Ovary (tissue), 9 donors: ENCODE data around the gene TRAF3. TPM values are rescaled to one million over a fixed set of nuclear protein-coding genes. Genes with fewer than 3 reads are reported as not detected.
"Not testable (repeated sequence)": the region's sequence is repeated elsewhere in the genome, so short reads cannot be mapped to it uniquely, and the experiment has no call there.

Experiments
- DNase-seq, 5 donors: peaks; one replicate each; pipeline ENCODE4 v3.0.0-alpha.2; 2019 to 2020
- H3K27ac ChIP-seq, 2 donors: fragments of 200-600 bp; one replicate each; pipeline versions ENCODE4 v1.5.1 to v1.8.0; 2019 to 2022
- H3K27me3 ChIP-seq: fragments of 200-600 bp; one replicate; pipeline ENCODE4 v1.8.0; 2022
- H3K36me3 ChIP-seq: fragments of 200-600 bp; sonication (generic); one replicate; pipeline ENCODE4 v1.5.1; 2019
- H3K4me1 ChIP-seq: one replicate; pipeline ENCODE4 v1.8.1; 2013; ENCODE audit warnings: mild to moderate bottlenecking, moderate library complexity; ENCODE audit not compliant: insufficient read depth
- H3K4me3 ChIP-seq: fragments of 200-600 bp; sonication (generic); one replicate; pipeline ENCODE4 v1.5.1; 2017
- H3K9me3 ChIP-seq, 2 donors: fragments of 200-600 bp in 1 of 2; sonication (generic) in 1 of 2; one replicate each; pipeline versions ENCODE4 v1.5.1 to v1.8.1; 2013 to 2019; ENCODE audit warnings: mild to moderate bottlenecking in 1 of 2, moderate library complexity in 1 of 2
- CTCF ChIP-seq, 3 donors: fragments of 450-650 bp in 2 of 3; fragments of 200-600 bp in 1 of 3; IDR thresholded peaks; one replicate each; pipeline versions ENCODE4 v1.5.1 to v1.8.0; 2016 to 2022; ENCODE audit warnings: antibody characterized with exemption in 3 of 3, mild to moderate bottlenecking in 1 of 3
- EP300 ChIP-seq: sonication (generic); formaldehyde crosslinking; IDR thresholded peaks from one replicate; pipeline ENCODE4 v1.6.1; 2017; ENCODE audit warnings: antibody characterized with exemption
- POLR2A ChIP-seq: fragments of 450-650 bp; IDR thresholded peaks from one replicate; pipeline ENCODE4 v1.6.1; 2017; ENCODE audit warnings: antibody characterized with exemption, mild to moderate bottlenecking, moderate library complexity
- WGBS, 3 donors: extraction: QIAGEN DNeasy Blood & Tissue Kit in 1 of 3; methylation state at CpG; one replicate each; pipeline versions ENCODE4 v1.1.5 to v1.1.7; 2013 to 2017; 5-methylcytosine and 5-hydroxymethylcytosine counted together
- intact Hi-C, 4 donors: fragments of 100-400 bp; cut with DNase I; formaldehyde crosslinking; loops; one replicate each; pipeline versions ENCODE4 v1.11.0 to v1.15.1; 2022 to 2023
- polyA plus RNA-seq, 2 donors: library from polyadenylated mRNA; stranded (reverse); fragments of 200-250 nt in 1 of 2; fragments of 350-450 nt in 1 of 2; fragmentation: Illumina TruSeq in 1 of 2; extraction: RNeasy Lipid Tissue Mini Kit (QIAGEN cat#74804) in 1 of 2; gene quantifications; one replicate each; pipeline ENCODE4 v1.2.3, GENCODE V29; 2013 to 2014
- total RNA-seq, 7 donors: library from RNA; depleted of rRNA in 2 of 7; stranded (reverse); fragments of >200 nt in 2 of 7; fragmentation: NEBNext Ultra II Directional in 3 of 7; extraction: Animal tissue kit (Norgen Biotek cat#: 25700) in 3 of 7; gene quantifications; one replicate each; pipeline versions ENCODE4 v1.1.0 to v1.2.4, GENCODE V29; 2016 to 2023
- donor health status: DM: no; HTN: no; CAD: no; lungs with moderate emphysema.
- donor health status: DM: no; HTN: no; CAD: no.
- donor health status: Bipolar disorder and iron deficiency.
- donor health status: DM: yes; HTN: yes; CAD: no.
- donor health status: DM: no; HTN: no; CAD: no.
- donor health status: DM: yes; HTN: yes; CAD: no.

TRAF3 gene
- total and polyA plus RNA-seq, 9 donors: 2.9 to 17.0 (median 11.4) TPM

- Histone ChIP-seq H3K27ac (no peak overlapping the region), H3K36me3 (no peaks in the 10 kb centered on the region), H3K4me3 (no peak overlapping the region), H3K9me3 (no peaks in the 10 kb centered on the region), H3K4me1 (no peaks in the 10 kb centered on the region), H3K27me3 (no peaks in the 10 kb centered on the region)
- no peak for DNase-seq
- intact Hi-C loops: no loop called here
- 93 to 94% (median 94%) methylated on average over 5 of the region's 5 CpGs for WGBS, 3 donors
- TF ChIP-seq CTCF (IDR thresholded peaks at IDR 0.05) (no peak), EP300 (no peak), POLR2A (no peak)
Observed at GRCh38 chr14:102835959-102836358, 58.7 kb downstream of the TRAF3 start.

GRCh38 chr14:102837120-102837519, 59.9 kb downstream of the TRAF3 start:
- H3K36me3 ChIP-seq, H3K4me1 ChIP-seq, H3K27ac ChIP-seq, H3K4me3 ChIP-seq, H3K9me3 ChIP-seq, H3K27me3 ChIP-seq, intact Hi-C loops, DNase-seq: not testable (repeated sequence)
- WGBS, 3 donors: 90 to 96% (median 95%) methylated on average over 5 of the region's 5 CpGs

- Histone ChIP-seq H3K4me3 (no peak overlapping the region), H3K9me3 (no peaks in the 10 kb centered on the region), H3K27me3 (no peaks in the 10 kb centered on the region), H3K4me1 (no peaks in the 10 kb centered on the region), H3K27ac (no peak overlapping the region), H3K36me3 (no peaks in the 10 kb centered on the region)
- DNase-seq: no peak
- 79 to 82% (median 80%) methylated on average over 4 of the region's 4 CpGs for WGBS, 3 donors
- intact Hi-C loops: no loop called here
- TF ChIP-seq CTCF (IDR thresholded peaks at IDR 0.05) (no peak), EP300 (no peak), POLR2A (no peak)
Observed at GRCh38 chr14:102838501-102838900, 61.3 kb downstream of the TRAF3 start.

GRCh38 chr14:102840115-102840514, 62.9 kb downstream of the TRAF3 start:
- TF ChIP-seq EP300 (no peak), CTCF (IDR thresholded peaks at IDR 0.05) (no peak), POLR2A (no peak)
- DNase-seq: no peak
- WGBS, 3 donors: 90 to 92% (median 91%) methylated on average over 3 of the region's 3 CpGs
- no peak overlapping the region for H3K4me3 ChIP-seq
- H3K27ac ChIP-seq: no peak overlapping the region
- no peaks in the 10 kb centered on the region for H3K36me3 ChIP-seq
- H3K27me3 ChIP-seq: no peaks in the 10 kb centered on the region
- no peaks in the 10 kb centered on the region for H3K9me3 ChIP-seq
- intact Hi-C loops: no loop called here
- no peaks in the 10 kb centered on the region for H3K4me1 ChIP-seq

- Histone ChIP-seq H3K27me3 (no peaks in the 10 kb centered on the region), H3K36me3 (no peaks in the 10 kb centered on the region), H3K27ac (no peak overlapping the region), H3K9me3 (no peaks in the 10 kb centered on the region), H3K4me3 (no peak overlapping the region), H3K4me1 (no peaks in the 10 kb centered on the region)
- 85 to 90% (median 89%) methylated on average over 8 of the region's 8 CpGs for WGBS, 3 donors
- TF ChIP-seq CTCF (IDR thresholded peaks at IDR 0.05): no peak
- no peak for DNase-seq
- intact Hi-C loops: no loop called here
Observed at GRCh38 chr14:102840771-102841528, 63.7 kb downstream of the TRAF3 start.
